Activated effector memory CD4-positive, alpha-beta T cell treated with Interleukin-2 at 50 U/mL for 16 hours (primary cell): Measurements from ENCODE around the gene ZNF217.
A peak's percentile ranks its signal among the peaks of the same experiment; 100 is the strongest.
"Not testable (repeated sequence)": the region's sequence is repeated elsewhere in the genome, so short reads cannot be mapped to it uniquely, and the experiment has no call there.

Source experiments
- DNase-seq: peaks from one replicate; pipeline ENCODE4 v3.0.0-alpha.2; 2020

Gene ZNF217

DNA sequence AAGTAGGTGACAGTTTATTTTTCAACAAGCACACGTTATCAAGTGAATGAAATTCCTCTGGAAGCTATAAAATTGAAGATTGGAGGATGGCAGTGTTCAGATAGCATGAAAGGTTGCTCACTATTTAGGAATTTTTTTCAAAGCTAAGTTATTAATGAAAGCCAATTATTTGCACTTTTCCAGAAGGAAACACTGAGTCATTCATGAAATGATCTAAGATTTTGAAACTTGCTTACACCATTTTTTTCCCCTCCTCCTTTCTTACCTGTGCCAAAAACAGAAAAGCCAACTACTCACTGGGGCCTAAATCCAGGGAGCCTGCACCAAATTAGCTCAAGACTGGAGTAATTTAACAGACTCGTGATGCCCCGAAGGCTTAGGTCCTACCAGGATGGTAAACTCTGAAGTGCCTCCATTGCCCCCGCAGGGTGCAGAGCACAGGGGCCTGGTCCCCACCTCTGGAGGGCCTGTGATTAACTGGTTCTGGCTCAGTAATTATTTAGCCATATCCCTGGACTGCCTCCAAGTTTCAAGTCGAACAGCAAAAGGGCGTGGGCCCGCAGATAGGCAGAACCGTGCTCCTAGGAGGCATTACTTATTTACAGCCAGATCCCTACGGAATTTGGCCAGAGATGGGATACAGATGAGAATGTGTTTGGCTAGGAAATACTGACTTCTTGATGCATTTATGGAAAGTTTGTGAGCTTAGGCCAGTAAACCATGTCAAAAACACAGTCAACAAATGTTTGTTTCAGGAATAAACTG, 28.0 kb upstream of the ZNF217 start:
- no peak for DNase-seq

DNA sequence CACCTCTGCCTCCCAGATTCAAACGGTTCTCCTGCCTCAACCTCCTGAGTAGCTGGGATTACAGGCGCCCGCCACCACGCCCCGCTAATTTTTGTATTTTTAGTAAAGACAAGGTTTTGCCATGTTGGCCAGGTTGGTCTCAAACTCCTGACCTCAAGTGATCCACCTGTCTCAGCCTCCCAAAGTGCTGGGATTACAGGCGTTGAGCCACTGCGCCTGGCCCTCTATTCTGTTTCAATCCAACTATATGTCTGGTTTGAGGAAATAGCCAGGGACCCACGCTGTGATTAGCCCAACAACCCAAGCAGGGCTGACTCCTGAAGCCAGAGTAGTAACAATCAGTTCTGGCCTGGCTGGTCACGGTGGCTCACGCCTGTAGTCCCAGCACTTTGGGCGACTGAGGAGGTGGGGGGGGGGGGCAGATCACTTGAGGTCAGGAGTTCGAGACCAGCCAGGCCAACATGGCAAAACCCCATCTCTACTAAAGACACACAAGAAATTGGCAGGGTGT, 24.9 kb upstream of the ZNF217 start:
- DNase-seq = not testable (repeated sequence)

DNA sequence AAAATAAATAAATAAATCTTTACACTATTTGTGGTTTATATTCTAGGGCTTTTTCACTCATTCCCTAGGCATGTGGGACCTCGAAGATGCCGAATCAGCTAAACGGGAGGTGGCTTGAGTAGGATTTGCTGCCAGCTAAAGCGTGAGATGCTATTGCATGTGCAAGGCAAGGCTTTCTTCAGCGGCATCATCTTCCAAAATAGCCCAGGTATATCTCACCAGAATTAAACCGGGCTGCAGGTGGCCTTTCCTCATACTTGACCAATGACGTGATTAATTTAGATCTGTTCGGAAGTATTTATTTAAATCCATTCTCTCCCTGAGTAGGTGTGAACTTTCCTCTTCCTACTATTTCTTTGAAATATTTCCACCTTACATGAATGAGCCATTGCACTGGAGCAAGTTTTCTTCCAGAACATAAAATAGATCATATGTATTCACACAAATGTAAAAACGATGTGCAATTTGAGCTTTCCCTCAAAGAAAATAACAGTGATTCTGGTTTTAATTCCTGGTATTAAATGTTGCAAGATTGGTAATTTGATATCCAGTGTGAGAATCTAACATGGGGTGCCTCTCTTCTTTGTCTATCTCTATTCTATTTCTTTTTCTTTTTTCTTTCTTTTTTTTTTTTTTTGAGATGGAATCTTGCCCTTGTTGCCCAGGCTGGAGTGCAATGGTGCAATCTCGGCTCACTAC, 24.3 kb upstream of the ZNF217 start:
- no peak for DNase-seq

DNA sequence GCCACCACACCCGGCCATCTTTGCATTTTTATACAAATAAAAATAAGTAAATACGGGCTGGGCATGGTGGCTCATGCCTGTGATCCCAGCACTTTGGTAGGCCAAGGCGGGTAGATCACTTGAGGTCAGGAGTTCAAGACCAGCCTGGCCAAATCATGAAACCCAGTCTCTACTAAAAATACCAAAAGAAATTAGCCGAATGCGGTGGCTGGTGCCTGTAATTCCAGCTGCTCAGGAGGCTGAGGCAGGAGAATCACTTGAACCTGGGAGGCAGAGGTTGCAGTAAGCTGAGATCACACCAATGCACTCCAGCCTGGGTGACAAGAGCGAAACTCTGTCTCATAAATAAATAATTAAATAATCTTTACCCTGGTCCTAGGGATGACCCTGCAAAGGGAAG, 22.9 kb upstream of the ZNF217 start:
- not testable (repeated sequence) for DNase-seq

DNA sequence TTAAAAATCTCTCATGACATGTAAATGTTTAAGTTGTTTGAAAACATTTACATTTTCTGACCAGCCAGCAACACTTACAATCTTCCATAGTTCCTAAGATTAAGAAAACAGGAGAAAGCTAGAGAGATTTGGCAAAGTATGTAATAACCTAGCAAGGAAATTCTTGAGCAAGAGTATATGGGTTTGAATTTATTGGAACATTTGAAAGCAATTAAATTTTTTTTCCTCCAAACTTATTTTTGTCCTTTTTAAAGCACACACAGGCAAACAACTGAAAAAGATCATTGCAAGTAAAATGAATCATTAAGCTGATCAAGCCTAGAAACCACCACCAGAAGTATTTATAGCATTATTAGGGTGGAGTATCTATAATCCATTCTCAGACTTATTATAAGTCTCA, 20.1 kb upstream of the ZNF217 start:
- DNase-seq = no peak

DNA sequence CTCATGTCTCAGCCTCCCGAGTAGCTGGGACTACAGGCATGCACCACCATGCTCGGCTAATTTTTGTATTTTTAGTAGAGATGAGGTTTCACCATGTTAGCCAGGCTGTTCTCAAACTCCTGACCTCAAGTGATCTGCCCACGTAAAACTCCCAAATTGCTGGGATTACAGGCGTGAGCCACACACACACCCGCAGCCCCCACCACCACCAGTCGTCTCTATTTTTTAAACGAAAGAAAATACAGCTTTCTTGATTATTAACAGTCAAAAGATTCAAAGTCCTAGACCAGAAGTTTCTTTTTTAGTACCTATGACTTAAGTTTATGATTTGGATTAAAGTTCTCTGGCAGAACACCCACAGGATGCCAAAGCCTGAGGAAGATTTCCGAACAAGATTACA, 18.6 kb upstream of the ZNF217 start:
- DNase-seq = not testable (repeated sequence)

DNA sequence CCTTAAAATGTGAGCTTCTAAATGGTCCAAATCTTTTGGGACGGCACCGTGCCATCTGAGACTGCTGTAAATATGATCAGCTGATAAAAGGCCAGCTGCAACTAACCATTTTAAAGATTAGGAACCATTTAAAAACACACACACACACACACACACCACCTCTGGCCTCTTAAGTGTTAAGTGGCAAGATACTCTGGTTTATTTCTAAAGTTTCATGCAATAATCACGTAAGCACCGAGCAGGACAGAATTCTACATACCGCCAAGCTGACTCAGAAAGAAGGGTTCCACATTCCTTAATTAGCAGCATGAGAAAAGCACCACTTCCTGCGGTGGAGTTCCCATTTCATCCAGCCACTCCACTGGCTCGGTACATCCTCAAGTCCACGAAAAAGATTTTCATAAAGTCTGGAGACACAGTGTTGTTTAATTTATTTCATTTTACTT, 17.8 kb upstream of the ZNF217 start:
- DNase-seq = no peak

DNA sequence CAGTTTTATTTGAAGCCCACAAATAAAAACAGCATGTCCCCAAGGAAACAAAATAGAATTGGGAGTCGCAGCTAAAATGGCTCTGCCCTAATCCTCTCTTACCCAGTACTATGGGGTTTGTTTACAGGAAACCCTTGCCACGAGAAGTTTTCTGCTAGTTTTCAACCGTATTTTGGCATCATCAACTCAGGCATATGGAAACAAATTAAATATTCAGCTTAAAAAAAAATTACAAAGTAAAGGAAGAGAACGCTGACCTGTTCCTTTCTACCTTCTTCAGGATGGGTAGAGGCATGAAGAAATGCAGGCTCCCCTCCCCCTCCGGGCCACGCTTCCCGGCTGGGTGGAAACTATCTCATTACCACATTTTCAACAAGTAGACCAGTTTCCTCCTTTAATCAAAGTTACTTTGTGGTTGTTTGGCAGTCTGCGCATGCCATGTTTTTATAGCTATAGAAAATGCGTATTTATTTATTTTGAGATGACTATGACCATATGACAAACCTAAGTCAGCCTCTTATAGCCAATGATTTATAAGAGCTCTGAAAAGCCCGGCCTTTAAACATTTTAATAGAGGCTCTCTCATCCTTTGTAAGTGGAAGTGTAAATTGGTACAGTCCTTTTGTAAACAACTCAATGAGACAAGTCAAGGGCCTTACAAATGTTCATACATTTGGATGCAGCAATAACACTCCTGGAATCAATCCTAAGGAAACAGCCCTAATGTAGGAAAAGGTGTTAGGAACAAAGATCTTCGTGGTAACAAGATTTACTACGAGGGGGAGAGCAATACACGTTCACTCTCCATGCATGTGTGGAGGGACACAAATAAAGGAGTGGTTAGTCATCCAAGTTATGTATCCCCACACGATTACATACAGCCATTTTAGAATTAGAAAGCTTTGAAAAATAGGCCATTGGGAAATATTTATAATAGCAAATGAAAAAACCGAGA, 16.1 kb upstream of the ZNF217 start:
- DNase-seq = peak; percentile 70

DNA sequence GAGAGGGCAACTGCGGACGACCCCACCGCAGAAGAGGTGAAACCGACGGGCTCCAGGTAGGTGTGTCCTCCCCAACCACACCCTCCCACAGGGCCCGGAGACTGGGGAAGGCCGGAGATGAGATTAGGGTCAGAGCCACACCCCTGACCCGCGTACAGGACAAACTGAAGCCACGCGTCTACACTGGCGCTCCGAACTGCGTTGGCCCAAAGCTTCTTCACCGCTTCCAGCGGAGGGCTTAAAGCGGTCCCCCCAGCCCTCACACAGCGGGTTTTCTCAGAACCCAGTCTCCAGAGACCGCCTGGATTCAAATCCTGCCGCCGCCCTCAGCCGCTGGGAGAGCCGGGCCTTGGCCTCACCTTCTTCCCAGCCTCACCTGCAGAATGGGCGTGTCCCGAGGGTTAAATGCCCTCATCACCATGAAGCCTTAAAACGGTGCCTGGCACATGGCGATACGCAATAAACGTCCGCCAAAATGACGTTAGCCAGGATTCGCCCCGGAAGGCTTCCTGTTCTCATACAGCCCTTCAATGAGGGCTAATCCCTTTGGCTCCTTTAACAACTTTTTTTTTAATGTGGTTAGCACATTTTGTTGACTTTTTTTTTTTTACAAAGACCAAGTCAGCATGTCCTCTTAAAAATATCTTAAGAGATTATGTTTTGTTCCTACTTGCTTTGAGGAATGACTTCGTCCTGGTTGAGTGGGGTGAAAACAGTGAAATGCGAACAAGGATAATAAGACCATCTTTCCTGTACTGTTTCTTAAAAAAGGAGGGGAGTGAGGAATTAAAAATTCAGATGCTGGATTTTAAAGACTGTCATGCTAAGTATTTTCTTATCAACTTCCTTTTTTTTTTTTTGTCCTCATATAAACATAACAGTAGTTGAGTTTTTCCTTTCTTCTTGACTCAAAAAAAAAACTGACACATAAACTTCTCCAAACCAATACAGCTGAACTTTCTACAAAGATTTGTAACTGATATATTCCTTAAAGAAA, 15.1 kb upstream of the ZNF217 start:
- DNase-seq = no peak

DNA sequence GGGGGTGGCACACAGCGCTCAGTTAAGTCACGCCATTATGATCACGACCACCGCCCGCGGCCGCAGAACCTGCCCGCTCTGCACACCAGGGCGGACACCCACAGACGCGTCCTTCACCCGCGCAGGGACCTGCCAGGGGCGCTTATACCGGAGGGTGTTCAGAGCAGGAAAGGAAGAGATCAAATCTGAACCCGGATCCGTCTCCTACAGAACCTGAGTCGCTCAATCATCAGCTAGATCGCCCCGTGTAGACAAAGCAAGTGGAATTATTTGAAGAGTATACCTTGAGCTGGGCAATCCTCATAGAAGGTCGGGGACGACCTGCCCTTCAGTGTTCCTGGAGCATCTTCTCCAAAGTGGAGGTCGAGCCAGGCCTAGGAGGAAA, 14.4 kb upstream of the ZNF217 start:
- DNase-seq = no peak

DNA sequence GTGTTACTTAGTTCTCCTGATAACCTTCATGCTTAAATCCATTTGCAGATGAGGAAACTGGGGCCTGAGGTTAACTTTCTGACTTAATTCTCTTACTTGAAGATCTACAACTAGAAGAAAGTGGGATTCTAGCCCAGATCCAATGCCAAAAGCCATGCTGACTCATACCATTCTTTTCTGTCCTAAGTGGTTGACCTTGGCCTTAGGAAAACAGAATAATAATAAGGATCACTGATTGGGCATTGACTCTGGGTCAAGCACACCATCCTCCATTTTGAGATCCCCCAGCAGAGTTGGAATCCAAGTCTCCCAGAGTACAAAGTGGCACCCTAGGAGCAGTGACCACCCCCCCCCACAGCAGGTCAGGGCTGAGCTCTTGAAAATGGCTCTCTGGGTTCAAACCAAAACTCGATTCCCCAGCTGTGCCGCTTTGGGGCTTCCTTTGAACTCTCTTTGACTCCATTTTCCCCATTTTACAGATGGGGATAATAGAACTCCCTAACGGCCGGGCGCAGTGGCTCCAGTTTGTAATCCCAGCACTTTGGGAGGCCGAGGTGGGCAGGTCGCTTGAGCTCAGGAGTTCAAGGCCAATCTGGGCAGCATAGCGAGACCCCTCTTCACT, 12.8 kb upstream of the ZNF217 start:
- DNase-seq = no peak

DNA sequence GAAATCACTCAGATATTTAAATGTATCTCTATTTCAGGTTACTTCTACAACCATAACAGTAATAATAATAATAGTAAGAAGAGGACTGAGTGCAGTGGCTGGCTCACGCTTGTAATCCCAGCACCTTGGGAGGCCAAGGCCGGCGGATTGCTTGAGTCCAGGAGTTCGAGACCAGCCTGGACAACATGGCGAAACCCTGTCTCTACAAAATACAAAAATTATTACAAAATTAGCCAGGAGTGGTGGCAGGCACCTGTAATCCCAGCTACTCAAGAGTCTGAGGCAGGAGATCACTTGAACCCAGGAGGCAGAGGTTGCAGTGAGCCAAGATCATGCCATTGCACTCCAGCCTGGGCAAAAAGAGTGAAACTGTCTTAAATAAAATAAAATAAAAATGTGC, 11.8 kb upstream of the ZNF217 start:
- DNase-seq = not testable (repeated sequence)

DNA sequence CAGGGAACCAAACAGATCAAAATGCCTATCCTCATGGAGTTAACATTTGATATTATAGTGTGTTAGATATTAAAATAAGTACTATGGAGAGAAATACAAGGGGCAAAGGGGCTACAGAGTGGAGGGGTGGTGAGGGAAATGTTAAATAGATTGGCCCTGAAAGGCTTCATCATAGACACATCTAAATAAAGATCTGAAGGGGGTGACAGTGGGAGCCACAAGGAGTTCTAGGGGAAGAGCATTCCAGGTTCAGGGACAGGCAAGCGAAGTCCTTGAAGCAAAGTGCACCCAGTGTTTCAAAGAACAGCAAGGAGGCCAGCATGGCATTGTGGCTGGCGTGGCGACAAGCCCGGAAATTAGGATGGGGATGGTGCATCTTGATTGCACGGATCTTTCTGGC, 11.2 kb upstream of the ZNF217 start:
- not testable (repeated sequence) for DNase-seq

DNA sequence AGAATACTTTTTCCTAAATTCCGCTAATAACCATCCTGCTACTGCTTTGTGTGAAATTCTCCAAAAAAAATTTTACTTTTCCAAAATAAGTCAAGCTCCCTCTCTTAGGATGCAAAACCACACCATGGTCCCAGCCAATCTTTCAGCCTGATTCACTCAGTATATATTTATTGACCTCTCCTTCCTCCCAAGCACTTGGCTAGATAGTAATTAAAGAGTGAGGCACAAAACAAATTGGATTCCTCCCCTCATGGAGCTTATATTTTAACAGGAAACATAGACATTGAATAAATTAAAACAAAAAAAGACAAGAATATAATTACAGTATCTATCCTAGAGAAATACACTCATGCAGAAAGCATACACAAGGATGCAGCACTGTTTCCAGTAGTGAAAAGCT, 9.0 kb upstream of the ZNF217 start:
- no peak for DNase-seq

DNA sequence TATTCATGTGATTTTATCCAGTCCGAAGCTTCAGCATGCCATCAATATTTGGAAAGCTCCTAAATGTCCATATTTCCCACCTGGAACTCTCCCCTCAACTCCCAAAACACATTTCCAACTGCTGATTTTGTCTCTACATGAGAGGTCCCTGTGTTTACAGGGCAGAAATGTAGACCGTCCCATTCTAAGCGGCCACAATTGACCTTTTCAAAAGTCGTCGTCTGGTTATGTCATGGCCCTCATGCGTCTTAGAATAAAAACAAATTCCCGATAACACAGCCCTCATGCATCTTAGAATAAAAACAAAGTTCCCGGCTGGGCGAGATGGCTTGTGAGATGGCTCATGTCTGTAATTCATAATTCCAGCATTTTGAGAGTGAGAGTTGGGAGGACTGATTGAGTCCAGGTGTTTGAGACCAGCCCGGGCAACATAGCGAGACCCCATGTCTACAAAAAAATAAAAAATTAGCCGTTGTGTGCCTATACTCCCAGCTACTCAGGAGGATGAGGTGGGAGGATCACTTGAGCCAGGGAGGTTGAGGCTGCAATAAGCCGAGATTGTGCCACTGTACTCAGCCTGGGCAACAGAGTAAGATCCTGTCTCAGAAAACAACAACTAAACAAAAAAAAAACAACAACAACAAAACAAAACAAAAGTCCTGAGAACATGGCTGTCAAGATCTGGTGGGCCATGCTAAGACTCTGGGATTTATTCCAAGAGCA, 6.4 kb upstream of the ZNF217 start:
- DNase-seq = no peak

DNA sequence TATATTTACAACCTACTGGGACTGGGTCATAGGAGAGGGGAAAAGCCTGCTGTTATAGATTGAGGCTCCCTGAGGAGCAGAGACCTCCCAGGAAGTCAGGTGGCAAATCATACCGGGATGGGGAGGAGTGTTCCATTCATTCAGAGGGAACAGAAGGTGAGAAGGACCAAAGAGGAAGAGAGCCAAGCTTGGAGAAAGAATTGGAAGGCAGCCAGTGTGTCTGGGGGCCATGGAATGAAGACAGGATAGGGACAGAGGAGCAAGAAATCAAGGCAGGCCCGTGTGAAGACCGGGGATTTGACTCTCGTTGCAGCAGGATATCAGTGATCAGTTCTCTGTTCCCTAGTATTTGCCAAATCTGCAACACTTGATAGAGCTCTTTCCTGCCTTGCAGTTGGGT, 5.7 kb upstream of the ZNF217 start:
- DNase-seq = no peak

DNA sequence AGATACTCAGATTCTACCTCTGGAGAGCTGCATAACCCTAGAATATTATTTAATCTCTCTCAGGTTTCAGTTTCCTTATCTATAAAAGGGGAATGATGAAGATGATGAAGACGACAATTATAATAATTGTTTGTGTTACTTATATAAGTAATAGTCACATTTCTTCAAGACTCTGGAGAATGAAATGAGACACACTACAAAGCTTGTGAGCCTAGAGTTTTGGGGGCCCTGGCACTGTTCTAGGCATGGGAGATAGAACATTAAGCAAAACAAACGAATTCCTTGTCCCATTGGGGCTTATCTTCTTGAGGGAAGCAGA, 5.4 kb upstream of the ZNF217 start:
- DNase-seq = no peak

DNA sequence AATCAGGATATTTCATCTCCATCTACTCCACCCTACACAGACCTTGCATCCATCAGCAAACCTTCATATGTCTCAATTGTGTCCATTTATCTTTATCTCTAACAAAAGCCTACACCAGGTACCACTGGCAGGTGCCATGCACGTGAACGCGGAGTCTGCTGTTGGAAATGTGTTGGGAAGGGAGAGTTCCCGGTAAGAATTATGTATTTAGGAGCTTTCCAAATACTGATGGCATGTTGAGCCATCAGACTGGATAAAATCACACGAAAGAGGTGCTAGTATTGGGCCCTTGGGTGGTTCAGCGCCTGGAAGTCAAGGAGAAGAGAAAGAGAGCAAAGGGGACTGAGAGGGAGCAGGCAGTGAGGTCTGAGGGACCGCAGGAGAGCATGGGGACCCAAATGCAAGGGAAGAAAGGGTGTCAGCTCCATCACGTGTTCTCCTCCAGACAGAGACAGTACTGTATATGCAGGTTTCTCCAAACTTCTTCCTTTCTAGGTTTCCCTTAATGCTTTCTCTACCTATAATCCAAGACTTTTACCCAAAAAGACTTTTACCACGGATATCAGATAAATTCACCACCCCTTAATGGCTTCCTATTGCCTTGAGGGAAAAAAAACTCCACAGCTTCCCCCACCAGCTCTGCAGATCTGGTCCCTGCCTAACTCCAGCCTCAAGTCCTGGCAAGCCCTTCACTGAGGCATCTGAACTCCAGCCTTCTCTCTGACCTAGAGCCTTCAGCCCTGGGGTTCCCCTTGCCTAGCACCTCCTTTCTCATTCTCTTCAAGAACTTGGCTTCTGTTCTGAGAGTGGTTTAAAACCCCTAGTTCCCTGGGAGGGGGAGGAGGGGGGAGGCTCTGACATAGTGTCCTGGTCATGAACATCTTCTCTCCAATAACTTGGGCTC, 4.8 kb upstream of the ZNF217 start:
- no peak for DNase-seq

DNA sequence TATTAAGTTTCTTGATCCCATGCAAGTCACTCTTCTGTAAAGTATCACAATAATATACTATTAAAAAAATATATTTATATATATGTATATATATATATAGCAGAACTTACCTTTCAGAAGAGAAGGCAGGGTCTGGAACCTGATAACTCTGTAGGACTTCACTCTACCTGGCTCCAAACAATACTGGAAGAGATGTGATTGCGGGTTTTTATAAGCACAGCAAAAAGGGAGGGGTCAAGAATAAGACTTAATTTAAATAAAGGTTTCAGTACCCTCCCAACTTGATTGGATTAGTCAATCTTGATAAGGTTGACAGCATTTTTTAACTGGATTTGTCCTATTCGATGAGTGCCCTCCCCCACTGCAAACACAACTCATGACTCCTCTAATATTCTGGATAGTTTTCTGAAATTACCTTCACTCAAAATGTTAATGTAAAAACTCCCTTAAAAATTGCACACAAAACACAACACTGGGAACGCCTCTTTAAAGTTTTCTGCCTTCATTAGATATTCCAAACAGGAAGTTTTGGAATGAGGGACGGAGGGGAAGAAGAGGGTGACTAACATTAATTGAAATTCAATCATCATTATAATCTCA, 4.0 kb upstream of the ZNF217 start:
- DNase-seq = no peak
